NCI-H82 treated with DMSO at 0.1 percent for 48 hours (cell line): ENCODE measurements around the gene OR1G1.
"Not testable (repeated sequence)": the region's sequence is repeated elsewhere in the genome, so short reads cannot be mapped to it uniquely, and the experiment has no call there.

Experiments used
- DNase-seq: peaks from one replicate; lab custom pipeline; 2025; ENCODE audit not compliant: unreplicated experiment; lab: John Stamatoyannopoulos, UW

OR1G1 gene

DNA sequence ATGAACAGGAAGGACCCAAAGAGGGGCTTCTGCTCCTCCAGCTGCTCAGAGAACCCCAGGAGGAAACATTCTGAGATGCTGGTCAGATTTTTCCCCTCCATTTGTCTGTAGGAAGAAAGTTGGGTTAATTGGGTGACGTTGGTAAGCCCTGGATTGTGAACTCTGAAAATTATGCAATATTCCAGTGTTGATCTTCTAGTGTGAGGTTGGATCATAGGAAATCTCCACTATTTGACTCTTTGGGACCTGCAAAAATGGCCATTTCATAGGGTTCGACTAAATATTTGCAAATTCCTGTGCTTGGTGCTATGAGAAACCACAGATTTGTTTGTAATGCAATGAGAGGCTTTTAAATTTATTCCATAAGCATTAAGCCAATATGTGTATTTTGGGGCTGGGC lies at the start of gene OR1G1:
TSS of gene OR1G1 (minus strand) at position 101 of the 400 bp plus-strand sequence. CDS start at position 101, 0 bp downstream.
- DNase-seq: no peak

DNA sequence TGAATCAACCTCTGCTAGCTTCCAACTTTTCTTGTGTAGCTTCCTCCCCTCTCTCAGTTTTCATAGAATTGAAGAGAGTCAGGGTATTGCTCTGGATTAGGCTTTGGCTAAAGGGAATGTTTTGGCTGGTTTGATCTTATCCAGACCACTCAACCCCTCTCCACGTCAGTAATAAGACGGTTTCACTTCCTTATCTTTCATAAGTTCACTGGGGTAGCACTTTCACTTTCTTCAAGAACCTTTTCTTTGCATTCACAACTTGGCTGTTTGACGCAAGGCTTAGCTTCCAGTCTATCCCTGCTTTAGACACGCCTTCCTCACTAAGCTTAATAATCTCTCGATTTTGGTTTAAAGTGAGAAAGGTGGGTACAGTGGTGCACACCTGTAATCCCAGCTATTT lies 40.2 kb upstream of the OR1G1 start:
- no peak for DNase-seq

DNA sequence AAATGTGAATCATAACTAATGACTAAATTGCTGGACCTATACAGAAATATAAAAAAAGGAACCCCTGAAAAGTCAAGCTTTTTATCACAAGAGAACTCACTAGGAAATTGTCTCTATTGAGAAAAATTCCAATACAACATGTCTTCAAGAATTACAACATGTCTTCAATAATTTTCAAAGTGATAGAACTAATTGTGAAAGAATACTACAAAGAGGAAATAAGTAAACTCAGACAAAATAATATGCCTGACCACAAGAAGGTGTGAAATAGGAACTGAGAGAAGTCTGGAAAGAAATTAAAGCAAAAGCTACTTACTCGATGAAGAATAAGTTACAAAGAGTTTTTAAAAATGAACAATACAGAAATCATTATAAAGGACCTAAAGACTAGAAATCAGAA lies 29.9 kb upstream of the OR1G1 start:
- DNase-seq: no peak

DNA sequence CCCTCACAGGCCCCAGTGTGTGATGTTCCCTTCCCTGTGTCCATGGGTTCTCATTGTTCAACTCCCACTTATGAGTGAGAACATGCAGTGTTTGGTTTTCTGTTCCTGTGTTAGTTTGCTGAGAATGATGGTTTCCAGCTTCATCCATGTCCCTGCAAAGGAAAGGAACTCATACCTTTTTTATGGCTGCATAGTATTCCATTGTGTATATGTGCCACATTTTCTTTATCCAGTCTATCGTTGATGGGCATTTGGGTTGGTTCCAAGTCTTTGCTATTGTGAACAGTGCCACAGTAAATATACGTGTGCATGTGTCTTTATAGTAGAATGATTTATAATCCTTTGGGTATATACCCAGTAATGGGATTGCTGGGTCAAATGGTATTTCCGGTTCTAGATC lies 10.1 kb upstream of the OR1G1 start:
- not testable (repeated sequence) for DNase-seq

DNA sequence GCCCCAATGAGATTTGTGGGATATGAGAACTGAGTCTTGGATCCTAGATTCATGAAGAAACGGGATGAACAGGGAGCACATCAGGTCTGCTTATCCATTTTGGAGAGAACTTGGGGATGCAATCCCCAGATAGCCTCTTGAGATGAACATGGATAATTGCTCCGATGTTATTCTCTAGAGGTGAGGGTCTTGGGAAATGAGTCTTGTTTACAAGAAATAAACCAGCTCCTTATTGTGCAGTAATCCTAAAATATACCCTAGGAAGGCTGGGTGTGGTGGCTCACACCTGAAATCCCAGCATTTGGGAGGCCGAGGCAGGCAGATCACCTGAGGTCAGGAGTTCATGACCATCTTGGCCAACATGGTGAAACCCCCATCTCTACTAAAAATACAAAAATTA lies 23.0 kb downstream of the OR1G1 start, which contains the start of gene OR1D2:
TSS of gene OR1D2 (minus strand) at position 101 of the 400 bp plus-strand sequence. CDS start 11,426 bp downstream, outside the sequence.
- DNase-seq: no peak
